ENCODE data around the gene MAP3K20. TPM values are rescaled to one million over a fixed set of nuclear protein-coding genes. Genes with fewer than 3 reads are reported as not detected.
"Not testable (repeated sequence)": the region's sequence is repeated elsewhere in the genome, so short reads cannot be mapped to it uniquely, and the experiment has no call there.

MAP3K20 gene
- total RNA-seq, 1 donor from 2014 or later: 39.9 TPM

- DNase-seq (ENCODE audit: low read depth): peak; percentile 23
Observed at GRCh38 chr2:173193925-173194324, 118.3 kb downstream of the MAP3K20 start.

GRCh38 chr2:173195100-173195499 is 119.5 kb downstream of the MAP3K20 start:
- no peak for DNase-seq (ENCODE audit: low read depth)

GRCh38 chr2:173196080-173196479 is 120.4 kb downstream of the MAP3K20 start:
- no peak for DNase-seq (ENCODE audit: low read depth)

- no peak for DNase-seq (ENCODE audit: low read depth)
Observed at GRCh38 chr2:173196638-173197037, 121.0 kb downstream of the MAP3K20 start.

GRCh38 chr2:173198327-173198726 is 122.7 kb downstream of the MAP3K20 start:
- no peak for DNase-seq (ENCODE audit: low read depth)

GRCh38 chr2:173199294-173199693 is 123.6 kb downstream of the MAP3K20 start:
- no peak for DNase-seq (ENCODE audit: low read depth)

- no peak for DNase-seq (ENCODE audit: low read depth)
Observed at GRCh38 chr2:173202570-173202969, 126.9 kb downstream of the MAP3K20 start.

- peak; percentile 19 for DNase-seq (ENCODE audit: low read depth)
Observed at GRCh38 chr2:173204316-173204715, 128.7 kb downstream of the MAP3K20 start.

- peak; percentile 18 for DNase-seq (ENCODE audit: low read depth)
Observed at GRCh38 chr2:173205375-173205774, 129.7 kb downstream of the MAP3K20 start.

GRCh38 chr2:173207124-173207523 is 131.5 kb downstream of the MAP3K20 start:
- DNase-seq (ENCODE audit: low read depth): not testable (repeated sequence)

- peak; percentile 95 for DNase-seq (ENCODE audit: low read depth)
Observed at GRCh38 chr2:173210270-173211196, 134.9 kb downstream of the MAP3K20 start.

GRCh38 chr2:173213181-173213580 is 137.5 kb downstream of the MAP3K20 start:
- no peak for DNase-seq (ENCODE audit: low read depth)

- no peak for DNase-seq (ENCODE audit: low read depth)
Observed at GRCh38 chr2:173214213-173214612, 138.6 kb downstream of the MAP3K20 start.

GRCh38 chr2:173215316-173215715 is 139.7 kb downstream of the MAP3K20 start:
- DNase-seq (ENCODE audit: low read depth): no peak

- DNase-seq (ENCODE audit: low read depth): no peak
Observed at GRCh38 chr2:173216051-173216450, 140.4 kb downstream of the MAP3K20 start.

GRCh38 chr2:173216668-173217067 is 141.0 kb downstream of the MAP3K20 start:
- no peak for DNase-seq (ENCODE audit: low read depth)

- DNase-seq (ENCODE audit: low read depth): no peak
Observed at GRCh38 chr2:173217116-173217840, 141.6 kb downstream of the MAP3K20 start.

GRCh38 chr2:173218326-173219056 is 142.8 kb downstream of the MAP3K20 start:
- no peak for DNase-seq (ENCODE audit: low read depth)

- no peak for DNase-seq (ENCODE audit: low read depth)
Observed at GRCh38 chr2:173221132-173221695, 145.6 kb downstream of the MAP3K20 start.

- DNase-seq (ENCODE audit: low read depth): no peak
Observed at GRCh38 chr2:173221937-173222594, 146.4 kb downstream of the MAP3K20 start.

GRCh38 chr2:173223871-173224270 is 148.2 kb downstream of the MAP3K20 start:
- DNase-seq (ENCODE audit: low read depth): no peak

Measured in myocyte (in vitro differentiated cells).